ENCODE data around the gene BRDT.
A peak's percentile ranks its signal among the peaks of the same experiment; 100 is the strongest.
"Not testable (repeated sequence)": the region's sequence is repeated elsewhere in the genome, so short reads cannot be mapped to it uniquely, and the experiment has no call there.

BRDT gene

GRCh38 chr1:91981996-91982609 lies 32.9 kb downstream of the BRDT start:
- no peak for DNase-seq (ENCODE audit: low read depth)

DNA sequence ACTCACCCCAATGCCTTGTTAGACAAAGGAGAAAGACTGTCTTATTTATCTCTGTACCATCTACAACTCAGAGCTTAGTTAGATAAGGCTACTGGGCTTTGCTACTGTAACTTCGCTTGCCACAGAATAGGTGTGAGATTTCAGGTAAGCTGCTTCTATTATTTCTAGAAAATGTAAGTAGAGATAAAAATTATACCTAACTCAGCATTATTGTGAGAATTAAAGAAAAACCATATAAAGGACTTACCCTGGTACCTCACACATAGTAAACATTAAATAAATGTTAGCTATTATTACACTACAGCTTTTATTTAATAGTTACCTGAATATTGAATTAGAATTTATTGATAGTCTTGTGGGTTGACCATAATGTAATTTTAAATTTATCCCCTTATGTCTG lies 44.1 kb downstream of the BRDT start:
- DNase-seq (ENCODE audit: low read depth) = no peak

GRCh38 chr1:91997607-91998195 lies 48.5 kb downstream of the BRDT start:
- peak; percentile 25 for DNase-seq (ENCODE audit: low read depth)

DNA sequence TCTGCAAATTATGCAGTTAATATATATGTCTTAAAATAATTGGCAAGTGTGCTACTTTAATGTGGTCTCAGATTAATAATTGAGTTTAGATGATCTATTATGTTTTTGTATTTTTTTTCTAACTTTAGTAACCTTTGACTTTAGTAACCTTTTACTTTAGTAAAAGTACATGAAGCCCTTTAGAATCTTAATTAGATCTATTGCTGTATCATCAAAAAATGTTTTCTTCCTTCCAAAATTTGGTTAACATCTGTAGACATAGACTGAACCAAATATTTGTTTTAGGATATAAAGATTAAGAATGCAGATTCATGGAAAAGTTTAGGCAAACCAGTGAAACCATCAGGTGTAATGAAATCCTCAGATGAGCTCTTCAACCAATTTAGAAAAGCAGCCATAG lies 54.9 kb downstream of the BRDT start:
- no peak for DNase-seq (ENCODE audit: low read depth)

- no peak for DNase-seq (ENCODE audit: low read depth)
Observed at GRCh38 chr1:92013923-92014322, 64.7 kb downstream of the BRDT start.

DNA sequence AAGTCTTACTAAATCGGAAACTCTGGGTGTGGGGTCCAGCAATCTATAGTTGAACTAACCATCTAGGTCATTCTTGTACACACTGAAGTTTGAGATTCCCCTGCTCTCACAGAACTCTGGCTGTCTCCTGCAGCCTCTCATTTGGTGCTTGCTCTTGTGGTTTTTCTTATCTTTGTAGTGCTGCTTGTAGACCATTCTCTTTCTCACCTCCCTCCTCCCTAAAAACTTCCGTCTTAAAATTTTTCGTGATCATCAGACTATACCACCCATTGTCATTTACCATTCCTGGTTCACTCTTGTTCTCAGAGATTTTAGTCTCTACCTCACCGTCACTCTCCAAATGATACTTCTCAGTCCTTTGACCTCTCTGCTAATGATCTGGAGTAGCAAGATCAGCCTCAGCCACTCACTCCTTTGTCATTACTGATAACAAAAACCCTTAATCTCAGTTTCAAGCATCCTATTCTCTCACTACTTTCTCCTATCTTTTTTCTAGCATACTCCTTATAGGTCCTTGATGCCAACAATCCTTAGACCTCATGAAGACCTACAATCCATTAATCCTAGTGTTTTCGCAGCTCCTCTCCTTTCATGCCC lies 67.6 kb downstream of the BRDT start:
- no peak for DNase-seq (ENCODE audit: low read depth)

DNA sequence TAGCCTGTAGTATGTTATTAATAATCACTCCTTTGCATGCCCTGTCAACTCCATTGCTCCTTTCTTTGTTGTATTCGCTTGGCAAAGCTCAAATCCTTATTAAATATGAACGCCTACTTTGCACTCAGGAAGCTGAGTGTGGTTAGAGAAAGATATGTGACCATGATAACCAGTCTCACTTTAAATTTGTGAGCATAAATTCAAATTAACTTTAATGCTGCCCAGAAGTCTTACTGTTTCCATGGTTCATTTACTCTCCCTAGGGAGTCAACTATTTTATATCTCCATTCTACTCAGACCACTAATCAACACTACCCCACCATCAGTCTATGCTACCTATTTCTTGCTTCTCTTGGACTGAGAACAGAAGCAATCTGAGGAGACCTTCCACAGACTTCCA lies 68.5 kb downstream of the BRDT start:
- no peak for DNase-seq (ENCODE audit: low read depth)

DNA sequence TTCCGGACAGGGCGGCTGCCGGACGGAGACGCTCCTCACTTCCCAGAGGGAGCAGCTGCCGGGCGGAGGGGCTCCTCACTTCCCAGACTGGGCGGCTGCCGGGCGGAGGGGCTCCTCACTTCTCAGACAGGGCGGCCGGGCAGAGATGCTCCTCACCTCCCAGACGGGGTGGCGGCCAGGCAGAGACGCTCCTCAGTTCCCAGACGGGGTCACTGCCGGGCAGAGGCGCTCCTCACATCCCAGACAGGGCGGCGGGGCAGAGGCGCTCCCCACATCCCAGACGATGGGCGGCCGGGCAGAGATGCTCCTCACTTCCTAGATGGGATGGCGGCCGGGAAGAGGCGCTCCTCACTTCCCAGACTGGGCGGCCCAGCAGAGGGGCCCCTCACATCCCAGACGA lies 76.8 kb downstream of the BRDT start:
- DNase-seq (ENCODE audit: low read depth) = not testable (repeated sequence)

- DNase-seq (ENCODE audit: low read depth) = no peak
Observed at GRCh38 chr1:92026806-92027205, 77.6 kb downstream of the BRDT start.

DNA sequence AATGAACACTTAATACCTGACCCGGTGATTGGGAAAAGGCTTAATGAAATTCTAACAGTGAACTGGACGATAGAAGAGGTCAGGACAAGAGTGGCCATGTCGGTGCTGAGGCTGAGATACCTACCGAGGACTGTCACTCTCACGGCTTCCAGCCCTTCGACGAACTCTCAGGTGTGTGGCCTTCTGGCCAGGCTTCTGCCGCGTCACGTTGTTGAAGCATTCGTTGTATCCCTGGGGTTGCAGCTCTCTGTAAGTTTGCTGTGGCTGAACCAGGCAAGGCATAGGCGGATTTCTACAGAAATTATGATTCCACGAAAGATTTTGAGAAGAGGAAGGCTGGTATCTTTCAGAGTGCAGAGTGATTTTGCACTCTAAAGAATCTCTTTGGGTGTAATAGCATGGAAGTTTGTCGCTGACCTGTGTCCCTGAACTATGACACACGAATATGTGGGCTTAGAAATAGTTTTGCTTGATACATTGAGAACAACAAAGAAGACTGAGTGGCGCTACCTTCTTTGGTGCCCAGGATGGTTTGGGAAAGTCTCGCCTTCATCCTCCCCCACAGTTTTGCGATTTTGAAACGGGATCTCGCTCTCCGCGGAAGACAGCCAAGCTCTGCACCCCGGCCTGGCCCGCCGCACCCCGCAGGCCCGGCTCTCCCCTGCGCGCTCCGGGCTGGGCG lies 80.2 kb downstream of the BRDT start:
- DNase-seq (ENCODE audit: low read depth) = no peak

DNA sequence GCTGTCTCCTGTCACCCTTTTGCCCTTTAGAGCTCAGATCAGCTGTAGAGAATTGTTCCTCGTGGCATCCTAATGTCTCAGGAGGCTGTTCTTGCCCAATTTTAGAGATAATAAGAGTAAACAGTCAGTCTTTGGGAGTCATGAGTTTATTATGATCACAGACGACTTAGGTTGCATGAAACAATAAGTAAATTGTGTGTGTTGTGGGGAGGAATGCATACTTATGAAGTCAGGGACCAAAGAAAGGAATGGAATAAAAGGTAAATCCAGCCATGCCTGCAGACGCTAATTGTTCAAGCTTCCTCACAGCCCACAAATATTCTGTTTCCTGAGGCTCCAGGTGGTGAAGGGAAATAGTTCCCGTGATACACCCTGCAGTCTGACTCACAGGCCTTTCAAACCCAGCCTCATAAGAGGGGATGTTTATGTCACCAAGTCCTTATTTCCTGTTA lies 81.5 kb downstream of the BRDT start:
- DNase-seq (ENCODE audit: low read depth) = no peak

DNA sequence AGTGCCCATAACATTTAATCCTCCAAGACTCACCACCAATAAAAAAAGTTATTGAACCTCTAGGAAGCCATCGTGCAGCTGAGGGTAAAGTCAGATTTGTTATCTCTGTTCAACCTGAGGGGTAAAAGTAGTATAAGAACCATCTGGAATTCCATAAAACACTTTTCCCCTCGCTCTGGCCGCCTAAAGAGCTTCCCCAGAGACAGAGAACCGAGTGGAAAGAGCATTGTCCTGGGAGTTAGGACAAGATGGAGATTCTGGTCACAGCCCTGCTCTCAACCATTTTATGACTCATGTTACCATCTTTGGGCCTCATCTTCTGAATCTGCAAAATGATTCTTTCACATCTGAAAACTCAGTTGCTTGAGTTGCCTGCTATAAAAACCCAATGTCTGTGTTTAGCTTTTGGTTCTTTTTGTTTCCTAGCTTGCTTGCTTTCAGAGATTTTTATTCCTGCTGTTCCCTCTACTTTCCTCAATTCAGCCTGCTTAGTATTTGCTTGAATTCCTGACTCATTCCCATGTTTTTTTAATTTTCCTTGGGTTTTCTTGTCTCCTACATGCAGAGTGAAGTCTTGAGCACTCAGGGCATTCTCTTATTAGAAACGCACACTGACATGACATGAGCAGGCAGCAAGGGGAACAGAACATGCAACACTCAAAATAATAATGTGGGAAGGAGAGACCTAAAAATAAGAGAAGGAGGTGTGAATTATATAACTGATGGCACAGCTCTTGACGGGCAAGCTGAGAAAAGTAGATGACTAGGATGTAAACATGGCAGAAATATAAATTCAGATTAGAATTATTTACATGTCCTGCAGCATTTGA lies 82.3 kb downstream of the BRDT start:
- DNase-seq (ENCODE audit: low read depth) = no peak

- no peak for DNase-seq (ENCODE audit: low read depth)
Observed at GRCh38 chr1:92037400-92037799, 88.2 kb downstream of the BRDT start.

DNA sequence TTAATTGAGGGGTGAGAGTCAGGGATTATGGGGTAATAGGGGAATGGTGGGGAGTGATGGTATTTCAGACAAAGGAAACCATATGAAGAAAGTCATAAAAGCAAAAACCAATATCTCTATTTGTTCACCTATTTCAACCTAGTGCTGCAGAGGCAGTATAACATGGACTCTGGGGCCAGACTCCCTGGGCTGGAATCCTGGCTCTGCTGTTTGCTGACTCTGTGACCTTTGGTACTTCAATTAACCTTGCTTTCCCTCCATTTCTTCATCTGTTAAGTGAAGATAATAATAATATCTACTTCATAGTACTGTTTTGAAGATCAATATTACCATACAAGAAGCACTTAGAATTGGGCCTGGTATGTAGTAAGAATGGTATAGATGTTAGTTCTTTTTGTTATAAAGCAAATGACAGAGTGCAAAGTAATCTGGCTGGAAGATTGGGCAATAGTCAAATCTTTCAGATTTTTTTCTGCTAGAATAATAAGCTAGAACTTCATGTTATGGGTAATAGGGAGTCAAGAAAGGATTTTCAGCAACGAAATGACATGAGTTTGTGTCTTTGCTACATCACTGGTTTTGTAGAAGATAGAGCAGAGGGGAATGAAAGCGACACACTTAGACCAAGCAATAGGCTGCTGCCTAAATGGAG lies 89.6 kb downstream of the BRDT start:
- DNase-seq (ENCODE audit: low read depth) = no peak

GRCh38 chr1:92040971-92041370 lies 91.8 kb downstream of the BRDT start:
- DNase-seq (ENCODE audit: low read depth) = no peak

DNA sequence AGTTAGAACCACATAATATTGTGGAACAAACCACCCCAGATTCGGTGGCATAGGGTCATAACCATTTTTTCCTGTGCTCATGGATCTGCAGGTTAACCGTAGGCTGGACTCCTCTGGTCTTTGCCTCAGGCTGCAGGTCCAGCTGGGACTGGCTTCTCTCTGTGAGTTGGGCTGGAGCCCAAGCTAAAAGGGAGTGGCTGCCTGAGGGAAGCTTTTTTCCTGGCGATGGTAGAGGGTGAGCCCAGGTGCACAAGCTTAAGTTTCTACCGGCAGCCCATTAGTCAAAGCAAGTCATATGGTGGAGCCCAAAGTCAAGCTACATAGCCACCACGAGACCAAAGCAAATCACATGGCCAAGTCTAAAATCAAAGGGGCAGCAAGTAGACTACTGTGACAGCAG lies 94.4 kb downstream of the BRDT start:
- no peak for DNase-seq (ENCODE audit: low read depth)

- no peak for DNase-seq (ENCODE audit: low read depth)
Observed at GRCh38 chr1:92045766-92046495, 96.7 kb downstream of the BRDT start.

GRCh38 chr1:92051948-92052347 lies 102.7 kb downstream of the BRDT start:
- no peak for DNase-seq (ENCODE audit: low read depth)

Data from activated T-cell treated with anti-CD3 and anti-CD28 coated beads for 24 hours (primary cell).